ENCODE measurements around the gene ZBTB16.

- no peak for TF ChIP-seq REST (IDR thresholded peaks at IDR 0.05; ENCODE audit: insufficient read depth in 1 of 2, low read depth in 2 of 2, low read length in 1 of 2)
- no peak for TF ChIP-seq CTCF (IDR thresholded peaks at IDR 0.05)
- TF ChIP-seq POLR2AphosphoS5 (IDR thresholded peaks at IDR 0.05; ENCODE audit: low read depth, low read length), result no peak
- no peak for TF ChIP-seq SIN3A (IDR thresholded peaks at IDR 0.05; ENCODE audit: borderline replicate concordance, insufficient read depth, low read depth, low read length)
These were observed 157.3 kb downstream of the ZBTB16 start for GRCh38 chr11:114216796-114217180.

All from Panc1 (cell line).